Spleen (tissue), 11 donors: Measurements from ENCODE around the gene GDPD5. TPM values are rescaled to one million over a fixed set of nuclear protein-coding genes. Genes with fewer than 3 reads are reported as not detected.

ENCODE experiments used
- DNase-seq: peaks from one replicate; pipeline ENCODE4 v3.0.0-alpha.2; 2020
- H3K27ac ChIP-seq, 8 donors: fragments of 200-600 bp; sonication (generic) in 7 of 8; 1 replicate in 4 of 8; 2 replicates in 4 of 8; pipeline versions ENCODE4 v1.5.0 to v1.8.0; 2016 to 2021; ENCODE audit warnings: inconsistent platforms in 4 of 8, mild to moderate bottlenecking in 4 of 8, moderate library complexity in 1 of 8
- H3K27me3 ChIP-seq, 7 donors: fragments of 200-600 bp; sonication (generic) in 6 of 7; replicated peaks in 1 of 7; 1 replicate in 4 of 7; 2 replicates in 3 of 7; pipeline versions ENCODE4 v1.5.0 to v1.8.0; 2016 to 2021; ENCODE audit warnings: inconsistent platforms in 3 of 7, mild to moderate bottlenecking in 1 of 7
- H3K36me3 ChIP-seq, 6 donors: fragments of 200-600 bp; sonication (generic) in 5 of 6; 1 replicate in 4 of 6; 2 replicates in 2 of 6; pipeline versions ENCODE4 v1.5.0 to v1.8.0; 2016 to 2021; ENCODE audit warnings: inconsistent platforms in 2 of 6
- H3K4me1 ChIP-seq, 6 donors: fragments of 200-600 bp; sonication (generic) in 5 of 6; 1 replicate in 3 of 6; 2 replicates in 3 of 6; pipeline versions ENCODE4 v1.5.0 to v1.8.0; 2016 to 2021; ENCODE audit warnings: inconsistent platforms in 3 of 6
- H3K4me3 ChIP-seq, 8 donors: fragments of 200-600 bp; sonication (generic) in 7 of 8; 1 replicate in 4 of 8; 2 replicates in 4 of 8; pipeline versions ENCODE4 v1.5.0 to v1.8.0; 2016 to 2021; ENCODE audit warnings: inconsistent platforms in 4 of 8, mild to moderate bottlenecking in 4 of 8, moderate library complexity in 2 of 8
- H3K9me3 ChIP-seq, 8 donors: fragments of 200-600 bp; sonication (generic) in 7 of 8; 1 replicate in 4 of 8; 2 replicates in 4 of 8; pipeline versions ENCODE4 v1.5.0 to v1.8.0; 2016 to 2021; ENCODE audit warnings: inconsistent platforms in 4 of 8
- CTCF ChIP-seq, 11 experiments: fragments of 200-600 bp in 7 of 11; fragments of 450-650 bp in 4 of 11; sonication (generic) in 4 of 11; IDR thresholded peaks in 8 of 11; conservative IDR thresholded peaks in 3 of 11; 1 replicate in 7 of 11; 2 replicates in 4 of 11; pipeline versions ENCODE4 v1.4.0 to v1.8.0; 2016 to 2021; ENCODE audit warnings: antibody characterized with exemption in 11 of 11, inconsistent platforms in 4 of 11, mild to moderate bottlenecking in 1 of 11
- POLR2A ChIP-seq, 3 donors: fragments of 450-650 bp; IDR thresholded peaks; one replicate each; pipeline ENCODE4 v1.5.1; 2017; ENCODE audit warnings: antibody characterized with exemption in 3 of 3, mild to moderate bottlenecking in 1 of 3
- POLR2AphosphoS5 ChIP-seq, 3 donors: sonication (generic); formaldehyde crosslinking; IDR thresholded peaks; one replicate each; pipeline ENCODE4 v1.5.1; 2017; ENCODE audit warnings: antibody characterized with exemption in 3 of 3
- WGBS, 5 donors: extraction: QIAGEN DNeasy Blood & Tissue Kit in 3 of 5; methylation state at CpG; one replicate each; pipeline versions ENCODE4 v1.1.5 to v1.1.7; 2013 to 2018; 5-methylcytosine and 5-hydroxymethylcytosine counted together
- intact Hi-C: fragments of 100-400 bp; cut with DNase I; formaldehyde crosslinking; loops from one replicate; pipeline ENCODE4 v1.15.0; 2023; ENCODE audit warnings: low total_unique reads
- polyA plus RNA-seq, 3 donors: library from polyadenylated mRNA; stranded (reverse); fragments of 200-250 nt; gene quantifications; one replicate each; pipeline ENCODE4 v1.2.1, GENCODE V29; 2013
- total RNA-seq, 7 donors: library from RNA; depleted of rRNA in 3 of 7; stranded (reverse); fragments of >200 nt in 3 of 7; fragmentation: NEBNext Ultra II Directional in 4 of 7; extraction: Animal tissue kit (Norgen Biotek cat#: 25700) in 4 of 7; gene quantifications; one replicate each; pipeline versions ENCODE4 v1.1.0 to v1.2.1, GENCODE V29; 2016 to 2021
- donor health status: healthy with polysubstance abuse.
- donor health status: DM: no; HTN: no; CAD: no; lungs with moderate emphysema.
- donor health status: DM: no; HTN: no; CAD: no.
- donor health status: Bipolar disorder and iron deficiency.
- donor health status: healthy.
- donor health status: DM: no; HTN: no; CAD: no.
- donor health status: DM: yes; HTN: yes; CAD: no.

Gene GDPD5
- total and polyA plus RNA-seq, 10 donors, result 44.6 to 273 (median 146) TPM

GRCh38 chr11:75566763-75567279 is 41.1 kb upstream of the GDPD5 start:
- DNase-seq, result no peak
- WGBS, 5 donors, result 90 to 95% (median 93%) methylated on average over 32 to 34 of the region's 34 CpGs
- intact Hi-C loops, result no loop called here
- H3K4me1 ChIP-seq, result peaks cover 33 to 92% (median 55%) of the 10 kb centered on the region in 6 donors
- H3K27me3 ChIP-seq, result peaks cover 0 to 7% (median 0%) of the 10 kb centered on the region in 7 donors
- TF ChIP-seq POLR2AphosphoS5 (IDR thresholded peaks at IDR 0.05) (no peak), POLR2A (IDR thresholded peaks at IDR 0.05) (no peak), CTCF (IDR thresholded peaks at IDR 0.05 in 8 of 11, conservative IDR thresholded peaks at IDR 0.05 in 3 of 11) (no peak)
- peaks cover 0 to 60% (median 52%) of the 10 kb centered on the region in 6 donors for H3K36me3 ChIP-seq
- H3K4me3 ChIP-seq, result peak overlapping the region in 1 of 8 donors; percentile 88
- no peaks in the 10 kb centered on the region for H3K9me3 ChIP-seq
- H3K27ac ChIP-seq, result peak overlapping the region in 1 of 8 donors; percentile 94

GRCh38 chr11:75565916-75566762 is 40.4 kb upstream of the GDPD5 start:
- peaks cover 37 to 92% (median 62%) of the 10 kb centered on the region in 6 donors for H3K4me1 ChIP-seq
- TF ChIP-seq POLR2AphosphoS5 (IDR thresholded peaks at IDR 0.05), result peak in 1 of 3 donors; percentile 20
- TF ChIP-seq POLR2A (IDR thresholded peaks at IDR 0.05), result no peak
- H3K36me3 ChIP-seq, result peaks cover 0 to 54% (median 45%) of the 10 kb centered on the region in 6 donors
- intact Hi-C loops, result no loop called here
- peak overlapping the region in 7 of 8 donors; percentile 28 to 97 (median 94) for H3K27ac ChIP-seq
- H3K9me3 ChIP-seq, result no peaks in the 10 kb centered on the region
- H3K27me3 ChIP-seq, result peaks cover 0 to 13% (median 0%) of the 10 kb centered on the region in 7 donors
- DNase-seq, result no peak
- H3K4me3 ChIP-seq, result peak overlapping the region in 1 of 8 donors; percentile 88
- 74 to 82% (median 81%) methylated on average over 31 to 43 of the region's 43 CpGs for WGBS, 5 donors

GRCh38 chr11:75565221-75565814 is 39.6 kb upstream of the GDPD5 start:
- H3K36me3 ChIP-seq, result peaks cover 0 to 45% (median 41%) of the 10 kb centered on the region in 6 donors
- peak overlapping the region in 1 of 8 donors; percentile 88 for H3K4me3 ChIP-seq
- no peak for DNase-seq
- intact Hi-C loops, result no loop called here
- WGBS, 5 donors, result 58 to 78% (median 75%) methylated on average over 5 of the region's 5 CpGs
- H3K27me3 ChIP-seq, result peaks cover 0 to 13% (median 0%) of the 10 kb centered on the region in 7 donors
- H3K27ac ChIP-seq, result peak overlapping the region; percentile 15 to 98 (median 94)
- no peaks in the 10 kb centered on the region for H3K9me3 ChIP-seq
- TF ChIP-seq CTCF (IDR thresholded peaks at IDR 0.05 in 8 of 11, conservative IDR thresholded peaks at IDR 0.05 in 3 of 11) (no peak), POLR2A (IDR thresholded peaks at IDR 0.05) (no peak), POLR2AphosphoS5 (IDR thresholded peaks at IDR 0.05) (no peak)
- H3K4me1 ChIP-seq, result peaks cover 37 to 91% (median 59%) of the 10 kb centered on the region in 6 donors

- H3K9me3 ChIP-seq, result no peaks in the 10 kb centered on the region
- peak in 7 of 11 experiments; percentile 17 to 53 (median 34) for TF ChIP-seq CTCF (IDR thresholded peaks at IDR 0.05 in 8 of 11, conservative IDR thresholded peaks at IDR 0.05 in 3 of 11)
- peak in 1 of 3 donors; percentile 34 for TF ChIP-seq POLR2AphosphoS5 (IDR thresholded peaks at IDR 0.05)
- no peak for TF ChIP-seq POLR2A (IDR thresholded peaks at IDR 0.05)
- WGBS, 5 donors, result 28 to 73% (median 62%) methylated on average over 6 to 9 of the region's 9 CpGs; no CpG with 5 or more reads in 1 of the 5 donors
- no peak for DNase-seq
- H3K27me3 ChIP-seq, result peaks cover 0 to 13% (median 0%) of the 10 kb centered on the region in 7 donors
- H3K36me3 ChIP-seq, result peaks cover 0 to 33% (median 29%) of the 10 kb centered on the region in 6 donors
- peak overlapping the region in 7 of 8 donors; percentile 72 to 89 (median 74) for H3K4me3 ChIP-seq
- peak overlapping the region; percentile 93 to 98 (median 95) for H3K27ac ChIP-seq
- intact Hi-C loops, result no loop called here
- H3K4me1 ChIP-seq, result peaks cover 37 to 94% (median 63%) of the 10 kb centered on the region in 6 donors
Observed at GRCh38 chr11:75563978-75564552, 38.3 kb upstream of the GDPD5 start.
